NOMO-1 treated with dmso at 0.1 percent for 144 hours (cell line): ENCODE data around the gene IL9R.
"Not testable (repeated sequence)": the region's sequence is repeated elsewhere in the genome, so short reads cannot be mapped to it uniquely, and the experiment has no call there.

Experiments
- DNase-seq: peaks from one replicate; lab custom pipeline; 2025; ENCODE audit not compliant: unreplicated experiment; lab: John Stamatoyannopoulos, UW

IL9R gene

GRCh38 chrX:155998761-155999510 is 1.4 kb downstream of the IL9R start:
- DNase-seq, result no peak

DNA sequence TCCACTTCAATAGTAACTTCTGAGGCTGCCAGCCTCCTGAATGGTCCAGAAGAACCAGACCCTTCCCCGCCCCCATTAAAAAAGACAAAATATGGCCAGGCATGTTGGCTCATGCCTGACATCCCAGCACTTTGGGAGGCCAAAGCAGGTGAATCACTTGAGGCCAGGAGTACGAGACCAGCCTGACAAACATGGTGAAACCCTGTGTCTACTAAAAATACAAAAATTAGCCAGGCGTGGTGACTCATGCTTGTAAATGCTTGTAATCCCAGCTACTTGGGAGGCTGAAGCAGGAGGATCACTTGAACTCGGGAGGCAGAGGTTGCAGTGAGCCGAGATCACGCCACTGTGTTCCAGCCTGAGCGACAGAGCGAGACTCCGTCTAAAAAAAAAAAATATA is 2.3 kb downstream of the IL9R start:
- DNase-seq, result not testable (repeated sequence)

GRCh38 chrX:156000361-156000926 is 2.9 kb downstream of the IL9R start:
- DNase-seq, result no peak

DNA sequence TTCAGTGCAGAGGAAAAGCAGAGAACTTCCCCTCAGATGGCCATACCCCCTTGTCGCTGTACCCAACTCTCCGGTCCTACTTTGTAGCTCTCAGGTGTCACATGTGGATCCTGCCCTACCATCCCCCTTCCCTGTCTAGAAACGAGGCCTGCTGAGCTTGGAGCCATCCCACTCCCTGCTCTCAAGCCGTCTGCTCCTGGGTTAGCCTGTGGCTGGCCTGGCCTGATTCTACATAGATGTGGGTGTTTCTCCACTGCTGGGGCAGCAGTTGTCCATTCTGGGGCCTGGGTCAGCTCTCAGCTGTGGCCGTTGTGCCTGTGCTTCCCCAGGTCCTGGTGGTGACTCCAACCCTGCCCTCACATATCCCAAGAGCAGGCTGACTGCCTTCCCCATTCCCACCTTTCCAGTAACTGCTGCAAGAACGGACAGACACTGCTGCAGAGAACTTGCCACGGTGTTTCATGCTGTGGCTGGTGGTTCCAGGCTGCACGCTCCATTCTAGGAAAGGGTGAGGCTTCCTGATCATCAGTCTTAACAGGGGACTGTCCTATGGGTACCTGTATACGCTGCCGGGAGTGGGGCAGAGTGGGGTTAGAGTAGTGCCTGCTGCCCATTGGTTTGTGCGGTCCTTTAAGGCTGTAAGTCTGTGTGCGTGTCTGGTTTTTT is 3.6 kb downstream of the IL9R start:
- DNase-seq, result no peak

DNA sequence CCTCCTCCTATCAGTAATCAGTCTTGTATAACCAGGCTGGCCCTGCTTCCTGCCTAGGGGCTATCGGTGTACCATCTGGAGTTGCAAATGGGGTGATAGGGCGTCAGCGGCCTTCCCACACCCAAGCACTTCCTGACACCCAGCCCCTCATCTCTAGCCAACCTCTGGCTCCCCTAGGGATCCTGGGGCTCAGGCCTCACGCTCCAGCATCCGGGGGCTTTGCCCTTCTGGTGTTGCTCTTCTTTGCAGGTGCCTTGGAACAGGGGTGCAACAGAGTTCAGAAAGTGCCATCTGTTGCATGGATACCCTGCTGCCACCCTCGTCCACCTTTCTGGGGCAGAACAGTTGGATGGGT is 4.1 kb downstream of the IL9R start:
- no peak for DNase-seq

DNA sequence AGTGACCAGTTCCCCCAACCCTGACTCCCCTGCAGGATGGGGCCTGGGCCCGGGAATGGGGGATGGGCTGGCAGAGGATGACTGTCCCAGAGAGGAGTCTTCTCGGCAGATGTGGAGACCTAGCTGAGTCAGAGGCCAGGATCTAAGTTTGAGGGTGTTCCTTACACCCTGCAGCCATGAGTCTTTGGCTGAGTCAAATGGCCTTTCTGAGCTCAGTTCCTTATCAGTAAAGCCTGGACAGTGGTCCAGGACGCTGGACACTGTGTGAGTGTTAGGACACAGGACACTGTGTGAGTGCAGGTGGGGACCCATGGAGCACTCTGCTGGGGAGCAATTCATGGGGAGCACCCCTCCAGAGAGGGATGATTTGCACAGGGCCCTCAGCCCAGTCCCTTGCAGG is 5.0 kb downstream of the IL9R start:
- DNase-seq, result no peak

DNA sequence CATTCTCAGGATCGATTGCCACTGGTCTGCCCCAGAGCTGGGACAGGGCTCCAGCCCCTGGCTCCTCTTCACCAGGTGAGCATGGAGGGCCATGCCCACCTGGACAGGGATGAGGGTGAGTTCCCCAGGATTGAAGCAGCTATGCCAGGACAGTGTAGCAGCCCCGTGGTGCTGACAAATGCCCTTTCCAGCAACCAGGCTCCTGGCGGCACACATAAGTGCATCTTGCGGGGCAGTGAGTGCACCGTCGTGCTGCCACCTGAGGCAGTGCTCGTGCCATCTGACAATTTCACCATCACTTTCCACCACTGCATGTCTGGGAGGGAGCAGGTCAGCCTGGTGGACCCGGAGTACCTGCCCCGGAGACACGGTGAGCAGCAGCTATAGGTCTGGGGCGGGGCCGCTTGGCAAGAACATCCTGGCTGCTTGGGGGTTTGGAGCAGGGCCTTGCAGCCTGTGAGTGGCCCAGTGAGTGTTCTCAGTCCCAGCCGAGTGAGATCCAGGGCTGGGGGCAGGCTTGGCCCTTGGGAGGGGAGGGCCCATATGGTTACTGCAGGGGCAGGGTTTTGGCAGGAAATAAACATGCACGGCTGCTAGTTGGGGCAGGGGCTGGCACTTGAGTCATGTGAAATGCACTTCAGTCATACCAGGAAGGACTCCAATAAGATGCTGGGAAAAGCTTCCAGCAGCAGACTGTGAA is 6.1 kb downstream of the IL9R start:
- DNase-seq, result no peak

GRCh38 chrX:156004256-156004655 is 6.8 kb downstream of the IL9R start:
- DNase-seq, result no peak

GRCh38 chrX:156004740-156005139 is 7.2 kb downstream of the IL9R start:
- no peak for DNase-seq

GRCh38 chrX:156005144-156005543 is 7.6 kb downstream of the IL9R start:
- no peak for DNase-seq

GRCh38 chrX:156006468-156006867 is 9.0 kb downstream of the IL9R start:
- DNase-seq, result not testable (repeated sequence)

- DNase-seq, result not testable (repeated sequence)
Observed at GRCh38 chrX:156008379-156008778, 10.9 kb downstream of the IL9R start.

- no peak for DNase-seq
Observed at GRCh38 chrX:156008915-156009314, 11.4 kb downstream of the IL9R start.

GRCh38 chrX:156009691-156010090 is 12.2 kb downstream of the IL9R start:
- DNase-seq, result not testable (repeated sequence)

DNA sequence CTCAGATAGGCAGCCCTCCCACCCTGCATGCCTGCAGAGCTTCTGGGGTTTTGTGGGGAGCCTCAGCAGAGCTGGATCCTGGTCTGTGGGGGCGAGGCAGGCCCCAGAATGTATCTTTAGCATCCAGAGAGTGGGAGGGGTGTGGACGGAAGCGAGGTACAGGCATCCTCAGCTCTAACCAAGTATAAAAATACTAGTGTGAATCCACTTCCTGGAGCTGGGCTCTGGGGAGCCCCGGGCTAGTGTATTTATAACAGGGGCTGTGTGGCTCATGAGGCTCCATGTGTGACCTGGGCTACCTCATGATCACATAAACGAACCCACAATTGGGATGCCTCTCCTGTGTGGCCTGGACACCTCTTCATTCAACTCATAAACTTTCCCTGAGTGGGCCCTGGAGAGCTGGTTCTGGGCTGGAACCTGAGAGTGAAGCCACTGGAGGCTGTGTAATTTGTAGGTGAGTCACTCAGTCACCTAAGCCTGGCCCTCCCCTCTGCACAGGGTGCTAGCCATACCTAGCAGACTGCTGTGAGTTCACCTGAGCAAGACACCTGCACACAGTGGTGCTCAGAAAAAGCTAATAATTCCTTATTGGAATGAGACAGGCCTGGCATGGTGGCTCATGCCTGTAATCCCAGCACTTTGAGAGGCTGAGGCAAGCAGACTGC is 15.9 kb downstream of the IL9R start:
- DNase-seq, result not testable (repeated sequence)

DNA sequence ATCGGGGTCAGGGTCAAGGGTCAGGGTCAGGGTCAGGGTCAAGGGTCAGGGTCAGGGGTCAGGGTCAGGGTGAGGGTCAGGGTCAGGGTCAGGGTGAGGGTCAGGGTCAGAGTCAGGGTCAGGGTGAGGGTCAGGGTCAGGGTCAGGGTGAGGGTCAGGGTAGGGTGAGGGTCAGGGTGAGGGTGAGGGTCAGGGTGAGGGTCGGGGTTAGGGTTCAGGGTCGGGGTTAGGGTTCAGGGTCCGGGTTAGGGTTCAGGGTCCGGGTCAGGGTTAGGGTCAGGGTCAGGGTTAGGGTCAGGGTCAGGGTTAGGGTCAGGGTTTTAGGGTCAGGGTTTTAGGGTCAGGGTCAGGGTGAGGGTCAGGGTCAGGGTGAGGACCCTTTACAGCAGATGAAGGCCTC is 22.4 kb downstream of the IL9R start:
- DNase-seq, result not testable (repeated sequence)

DNA sequence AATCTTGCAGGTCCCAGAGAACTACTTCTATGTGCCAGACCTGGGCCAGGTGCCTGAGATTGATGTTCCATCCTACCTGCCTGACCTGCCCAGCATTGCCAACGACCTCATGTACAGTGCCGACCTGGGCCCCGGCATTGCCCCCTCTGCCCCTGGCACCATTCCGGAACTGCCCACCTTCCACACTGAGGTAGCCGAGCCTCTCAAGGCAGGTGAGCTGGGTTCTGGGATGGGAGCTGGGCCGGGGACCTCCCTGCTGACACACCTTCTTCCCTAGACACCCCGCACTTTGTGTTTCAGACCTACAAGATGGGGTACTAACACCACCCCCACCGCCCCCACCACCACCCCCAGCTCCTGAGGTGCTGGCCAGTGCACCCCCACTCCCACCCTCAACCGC is 25.5 kb downstream of the IL9R start:
- not testable (repeated sequence) for DNase-seq

GRCh38 chrX:156024949-156025492 is 27.5 kb downstream of the IL9R start:
- not testable (repeated sequence) for DNase-seq

DNA sequence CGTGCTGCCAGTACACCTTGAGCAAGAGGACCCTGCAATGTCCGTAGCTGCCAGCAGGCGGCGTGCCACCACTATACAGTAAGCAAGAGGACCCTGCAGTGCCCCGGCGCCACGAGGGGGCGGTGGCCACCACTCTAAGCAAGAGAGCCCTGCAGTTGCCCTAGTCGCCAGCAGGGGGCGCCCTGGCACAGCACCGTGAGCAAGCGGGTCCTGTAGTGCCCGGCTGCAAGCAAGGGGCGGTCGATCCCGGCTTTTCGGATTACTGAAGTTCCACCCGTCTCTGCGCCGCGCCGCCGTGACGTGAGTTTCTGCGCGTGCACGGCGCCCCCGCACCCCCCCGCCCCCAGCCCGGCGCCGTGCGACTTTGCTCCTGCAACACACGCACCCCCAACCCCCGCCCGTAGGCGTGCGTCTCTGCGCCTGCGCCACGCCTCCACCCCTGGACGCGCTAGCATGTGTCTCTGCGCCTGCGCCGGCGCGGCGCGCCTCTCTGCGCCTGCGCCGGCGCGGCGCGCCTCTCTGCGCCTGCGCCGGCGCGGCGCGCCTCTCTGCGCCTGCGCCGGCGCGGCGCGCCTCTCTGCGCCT is 31.2 kb downstream of the IL9R start:
- DNase-seq, result not testable (repeated sequence)

GRCh38 chrX:156029296-156029695 is 31.8 kb downstream of the IL9R start:
- not testable (repeated sequence) for DNase-seq
